Measurements from ENCODE around the gene NOTCH2. TPM values are rescaled to one million over a fixed set of nuclear protein-coding genes. Genes with fewer than 3 reads are reported as not detected.

The NOTCH2 gene
- total RNA-seq, 1 experiment from 2014 or later, result 53.7 TPM

GRCh38 chr1:119911775-119912174, 157.7 kb downstream of the NOTCH2 start:
- H3K4me2 ChIP-seq (ENCODE audit: insufficient read depth, insufficient read length, low read length), result no peak overlapping the region
- no peaks in the 10 kb centered on the region for H3K23me2 ChIP-seq (ENCODE audit: insufficient read length, low read depth, low read length, poor library complexity, severe bottlenecking)
- H3K9me3 ChIP-seq (ENCODE audit: control insufficient read depth, low read depth, low read length), result no peaks in the 10 kb centered on the region
- H2AFZ ChIP-seq (ENCODE audit: low read length), result no peak overlapping the region
- H3T11ph ChIP-seq (ENCODE audit: low read length), result no peak overlapping the region
- H3K79me2 ChIP-seq (ENCODE audit: insufficient read depth, low read length), result no peaks in the 10 kb centered on the region
- no peaks in the 10 kb centered on the region for H3K27me3 ChIP-seq (ENCODE audit: insufficient read depth, low read length)
- Mint-ChIP-seq H3K27me3 (ENCODE audit: low read depth) (0 out of 2 replicates have a peak, but pooled peaks cover under 1% of the 10 kb centered on the region), H3K9me3 (no peaks in the 10 kb centered on the region), H3K4me3 (no peak overlapping the region), H3K36me3 (ENCODE audit: insufficient read depth in 1 of 3, low read depth in 3 of 3) (peaks cover 15 to 26% (median 19%) of the 10 kb centered on the region in 3 experiments; a peak in 6 of 7 replicates), H3K4me1 (peaks cover 10 to 11% of the 10 kb centered on the region in 2 experiments), H3K27ac (no peak overlapping the region)
- WGBS (ENCODE audit: extremely low coverage, insufficient read length, low lambda C conversion rate), result no CpG with 5 or more reads among the region's 2 CpGs
- DNase-seq, result no peak
- no peak overlapping the region for H2BK120ac ChIP-seq (ENCODE audit: low read depth, low read length, poor library complexity, severe bottlenecking)
- no peaks in the 10 kb centered on the region for H3K79me1 ChIP-seq (ENCODE audit: insufficient read depth, low read depth, low read length, poor library complexity, severe bottlenecking)
- H3K23ac ChIP-seq (ENCODE audit: insufficient read length, low read depth, low read length), result no peak overlapping the region
- no peak overlapping the region for H3K14ac ChIP-seq (ENCODE audit: insufficient read depth, low read length)
- H4K5ac ChIP-seq (ENCODE audit: insufficient read length, low read depth, low read length), result no peak overlapping the region
- no peak overlapping the region for H3K27ac ChIP-seq (ENCODE audit: insufficient read length, low read depth, low read length)
- H4K20me1 ChIP-seq (ENCODE audit: control insufficient read depth, insufficient read depth, insufficient read length), result no peaks in the 10 kb centered on the region
- no peak overlapping the region for H4K91ac ChIP-seq (ENCODE audit: insufficient read length, low read depth, low read length)
- no peak overlapping the region for H2BK20ac ChIP-seq (ENCODE audit: low read depth, low read length, poor library complexity, severe bottlenecking)
- no peak overlapping the region for H3K18ac ChIP-seq (ENCODE audit: insufficient read length, low read depth, low read length)
- no peak overlapping the region for H3K56ac ChIP-seq (ENCODE audit: insufficient read length, low read depth, low read length)
- H2AK5ac ChIP-seq (ENCODE audit: insufficient read length, low read length), result no peak overlapping the region
- H4K8ac ChIP-seq (replicated peaks; ENCODE audit: insufficient read length, low read depth, low read length), result no peak overlapping the region
- H3K9ac ChIP-seq (ENCODE audit: extremely low read depth, insufficient read length, low read length), result no peak overlapping the region
- no peak overlapping the region for H3K4ac ChIP-seq (ENCODE audit: low read depth, low read length)
- H2BK15ac ChIP-seq (ENCODE audit: low read depth, low read length), result no peak overlapping the region
- H3K4me1 ChIP-seq (ENCODE audit: insufficient read depth, low read length), result no peaks in the 10 kb centered on the region; the same call in 1 of the 2 replicates
- H2BK5ac ChIP-seq (ENCODE audit: insufficient read length, low read length), result no peak overlapping the region
- TF ChIP-seq CTCF (conservative IDR thresholded peaks at IDR 0.05), result no peak
- no peak overlapping the region for H2BK12ac ChIP-seq (ENCODE audit: insufficient read length, low read depth, low read length)
